Parathyroid adenoma (tissue), 2 donors: ENCODE results near the gene EIF1.

Experiments used
- H2AFZ ChIP-seq: fragments of 300-600 bp; sonication (generic); one replicate; pipeline ENCODE4 v1.7.0; 2017; ENCODE audit warnings: antibody characterized with exemption, mild to moderate bottlenecking
- H3K27ac ChIP-seq: fragments of 300-600 bp; sonication (generic); one replicate; pipeline ENCODE4 v1.7.0; 2017
- H3K27me3 ChIP-seq: fragments of 300-600 bp; sonication (generic); one replicate; pipeline ENCODE4 v1.7.0; 2017; ENCODE audit warnings: low read length; ENCODE audit not compliant: control insufficient read depth, insufficient read depth
- H3K36me3 ChIP-seq: fragments of 300-600 bp; sonication (generic); one replicate; pipeline ENCODE4 v1.7.0; 2017; ENCODE audit warnings: low read length; ENCODE audit not compliant: control insufficient read depth, insufficient read depth
- H3K4me1 ChIP-seq: fragments of 300-600 bp; sonication (generic); one replicate; pipeline ENCODE4 v1.7.0; 2017; ENCODE audit warnings: control low read depth
- H3K4me2 ChIP-seq: fragments of 300-600 bp; sonication (generic); one replicate; pipeline ENCODE4 v1.7.0; 2017; ENCODE audit warnings: low read length
- H3K4me3 ChIP-seq: fragments of 300-600 bp; sonication (generic); one replicate; pipeline ENCODE4 v1.7.0; 2017; ENCODE audit warnings: low read depth, low read length
- H3K79me2 ChIP-seq: fragments of 300-600 bp; sonication (generic); one replicate; pipeline ENCODE4 v1.7.0; 2017; ENCODE audit warnings: control low read depth
- H3K9ac ChIP-seq: fragments of 300-600 bp; sonication (generic); one replicate; pipeline ENCODE4 v1.7.0; 2017; ENCODE audit warnings: mild to moderate bottlenecking
- H3K9me3 ChIP-seq: fragments of 300-600 bp; sonication (generic); one replicate; pipeline ENCODE4 v1.7.0; 2017; ENCODE audit warnings: low read length; ENCODE audit not compliant: control insufficient read depth
- CTCF ChIP-seq: fragments of 300-600 bp; sonication (generic); IDR thresholded peaks from one replicate; pipeline ENCODE4 v1.7.0; 2017; ENCODE audit warnings: antibody characterized with exemption, mild to moderate bottlenecking
- donor health status: primary hyperparathyroidism.

Gene EIF1

GRCh38 chr17:41731836-41732235 is 43.2 kb downstream of the EIF1 start:
- Histone ChIP-seq H3K4me1 (peaks cover 7% of the 10 kb centered on the region), H3K27ac (no peak overlapping the region), H3K27me3 (peaks cover 4% of the 10 kb centered on the region), H2AFZ (no peak overlapping the region), H3K4me3 (no peak overlapping the region), H3K9ac (no peak overlapping the region), H3K4me2 (no peak overlapping the region), H3K9me3 (no peaks in the 10 kb centered on the region), H3K79me2 (no peaks in the 10 kb centered on the region), H3K36me3 (no peaks in the 10 kb centered on the region)
- TF ChIP-seq CTCF = no peak

DNA sequence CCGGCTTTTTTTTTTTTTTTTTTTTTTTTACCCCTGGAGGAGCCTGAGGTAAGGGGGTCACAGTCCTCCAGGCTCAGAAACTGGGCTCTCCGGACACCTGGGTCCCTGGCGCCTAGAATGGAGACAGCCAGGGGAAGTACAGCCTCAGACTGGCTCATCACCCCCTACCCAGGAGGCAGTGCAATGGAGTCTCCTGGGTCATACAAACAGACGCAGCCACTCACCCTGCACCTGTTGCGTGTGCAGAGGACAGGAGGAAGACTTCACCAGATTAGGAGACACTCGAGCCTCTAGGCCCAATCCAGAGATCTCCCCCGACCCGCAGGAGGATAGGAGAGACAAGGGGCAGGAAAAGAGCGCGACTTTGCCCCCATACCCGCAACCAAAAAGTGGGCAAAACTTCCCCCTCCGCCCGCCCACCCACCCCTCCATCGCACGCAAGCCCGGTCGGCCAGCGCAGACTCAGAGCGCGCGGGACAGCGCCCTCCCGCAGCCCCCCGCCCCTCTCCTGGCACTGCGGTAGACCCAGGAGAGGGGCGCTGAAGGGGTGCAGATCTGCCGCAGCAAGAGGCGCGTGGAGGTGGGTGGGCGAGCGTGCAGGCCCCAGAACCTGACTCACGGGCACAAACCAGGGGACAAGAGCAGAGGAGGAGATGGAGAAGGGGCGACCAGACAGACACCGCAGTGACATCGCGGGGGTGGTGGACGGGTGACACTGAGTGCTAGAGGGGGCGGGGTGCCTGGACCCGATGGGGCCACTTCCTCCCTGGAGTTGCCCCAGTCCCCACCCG is 44.9 kb downstream of the EIF1 start:
- Histone ChIP-seq H3K4me2 (peak overlapping the region; percentile 62), H3K79me2 (no peaks in the 10 kb centered on the region), H2AFZ (no peak overlapping the region), H3K9ac (no peak overlapping the region), H3K36me3 (no peaks in the 10 kb centered on the region), H3K27me3 (peaks cover 4% of the 10 kb centered on the region), H3K9me3 (no peaks in the 10 kb centered on the region), H3K4me1 (peaks cover 7% of the 10 kb centered on the region), H3K27ac (no peak overlapping the region), H3K4me3 (peak overlapping the region; percentile 33)
- no peak for TF ChIP-seq CTCF

- Histone ChIP-seq H3K9me3 (no peaks in the 10 kb centered on the region), H3K4me3 (peak within 1 kb of the TSS; percentile 33), H3K36me3 (no peaks in the 10 kb centered on the region), H3K27ac (no peak within 1 kb of the TSS), H3K79me2 (no peaks in the 10 kb centered on the region), H3K27me3 (peaks cover 4% of the 10 kb centered on the region), H2AFZ (peak within 1 kb of the TSS; percentile 56), H3K4me2 (peak within 1 kb of the TSS; percentile 62), H3K4me1 (peaks cover 7% of the 10 kb centered on the region), H3K9ac (no peak within 1 kb of the TSS)
- no peak for TF ChIP-seq CTCF
Measured at GRCh38 chr17:41734139-41734948, 45.7 kb downstream of the EIF1 start, which contains the start of gene HAP1. HAP1 (minus strand) TSS chr17:41734643; CDS start chr17:41734634, 9 bp downstream.

DNA sequence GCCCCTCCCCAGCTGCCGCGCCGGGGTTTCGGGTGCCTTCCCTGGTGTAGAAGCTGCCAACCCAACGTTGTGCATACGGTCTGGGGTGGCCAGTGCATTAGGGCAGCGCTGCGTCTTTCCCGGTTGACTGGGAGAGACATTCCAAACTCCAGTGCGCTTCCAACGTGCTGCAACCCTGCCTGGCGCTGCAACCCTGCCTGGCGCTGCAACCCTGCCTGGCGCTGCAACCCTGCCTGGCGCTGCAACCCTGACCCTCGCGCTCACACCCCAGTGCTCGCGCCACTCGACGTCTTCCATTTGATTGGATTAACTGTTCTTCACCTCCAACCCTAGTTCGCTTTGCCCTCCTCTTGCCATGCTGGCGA is 46.2 kb downstream of the EIF1 start:
- H3K36me3 ChIP-seq = no peaks in the 10 kb centered on the region
- H3K4me1 ChIP-seq = peaks cover 7% of the 10 kb centered on the region
- H3K27me3 ChIP-seq = peaks cover 4% of the 10 kb centered on the region
- no peaks in the 10 kb centered on the region for H3K9me3 ChIP-seq
- H3K79me2 ChIP-seq = no peaks in the 10 kb centered on the region
- H3K4me3 ChIP-seq = peak overlapping the region; percentile 33
- H2AFZ ChIP-seq = no peak overlapping the region
- TF ChIP-seq CTCF = no peak
- peak overlapping the region; percentile 62 for H3K4me2 ChIP-seq
- H3K9ac ChIP-seq = no peak overlapping the region
- no peak overlapping the region for H3K27ac ChIP-seq
